GM18870 (cell line): Measurements from ENCODE around the gene DEXI.
A peak's percentile ranks its signal among the peaks of the same experiment; 100 is the strongest.
"Not testable (repeated sequence)": the region's sequence is repeated elsewhere in the genome, so short reads cannot be mapped to it uniquely, and the experiment has no call there.

ENCODE experiments used
- ATAC-seq: cut with Tn5 transposase; IDR thresholded peaks from one replicate; pipeline ENCODE4 v1.9.1; 2021; ENCODE audit warnings: moderate library complexity; ENCODE audit not compliant: unreplicated experiment

DEXI gene

DNA sequence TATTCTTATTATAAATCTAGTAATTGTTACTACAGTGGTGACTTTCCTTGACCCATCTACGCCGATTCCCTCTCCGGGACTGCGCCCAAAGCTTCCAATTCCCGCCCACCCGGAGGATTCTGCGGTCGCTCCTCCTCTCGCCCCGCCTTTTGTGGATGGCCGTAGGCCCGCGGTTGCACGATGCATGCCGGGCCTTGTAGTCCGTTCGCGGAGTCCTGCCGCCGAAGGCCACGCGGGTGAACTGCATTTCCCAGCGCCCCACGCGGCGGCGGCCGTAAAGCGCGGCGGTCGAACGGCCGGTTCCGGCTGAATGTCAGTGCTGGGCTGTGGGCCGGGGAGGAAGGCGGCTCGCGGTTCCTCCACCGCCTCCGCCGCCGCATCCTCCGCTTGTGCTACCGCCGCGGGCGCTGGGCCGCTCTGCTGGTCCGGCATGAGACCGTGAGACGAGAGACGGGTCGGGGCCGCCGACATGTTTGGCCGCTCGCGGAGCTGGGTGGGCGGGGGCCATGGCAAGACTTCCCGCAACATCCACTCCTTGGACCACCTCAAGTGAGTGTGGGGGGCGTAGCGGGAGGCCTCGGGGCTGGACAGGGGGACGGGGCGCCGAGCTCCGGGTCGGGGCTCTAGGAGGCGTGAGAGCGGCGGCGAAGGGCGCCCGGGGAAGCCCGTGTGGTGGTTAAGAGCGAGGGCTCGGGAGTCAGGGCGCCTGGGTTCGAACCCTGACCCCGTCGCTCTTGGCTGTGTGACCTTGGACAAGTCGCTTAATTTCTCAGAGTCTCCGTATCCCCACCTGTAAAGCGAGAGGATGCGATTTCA lies 2.2 kb upstream of the DEXI start, which contains the start of gene CLEC16A:
CLEC16A (plus strand) TSS at position 316 of the 816 bp plus-strand sequence; CDS start at position 470, 154 bp downstream.
- peak; percentile 45 for ATAC-seq

DNA sequence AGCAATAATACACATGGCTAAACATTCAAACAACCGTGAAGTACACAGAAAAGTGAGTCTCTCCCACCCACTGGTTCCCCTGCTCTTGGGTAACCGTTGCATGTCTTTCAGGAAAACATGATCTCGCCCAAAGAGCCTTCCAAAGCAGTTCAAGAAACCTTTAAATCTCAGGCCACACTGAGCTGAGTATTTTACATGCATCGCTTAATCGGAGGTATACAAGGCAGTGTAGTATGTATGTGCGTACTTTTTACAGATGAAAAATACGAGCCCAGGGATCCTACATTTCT lies 741 bp upstream of the DEXI start:
- ATAC-seq = no peak

DNA sequence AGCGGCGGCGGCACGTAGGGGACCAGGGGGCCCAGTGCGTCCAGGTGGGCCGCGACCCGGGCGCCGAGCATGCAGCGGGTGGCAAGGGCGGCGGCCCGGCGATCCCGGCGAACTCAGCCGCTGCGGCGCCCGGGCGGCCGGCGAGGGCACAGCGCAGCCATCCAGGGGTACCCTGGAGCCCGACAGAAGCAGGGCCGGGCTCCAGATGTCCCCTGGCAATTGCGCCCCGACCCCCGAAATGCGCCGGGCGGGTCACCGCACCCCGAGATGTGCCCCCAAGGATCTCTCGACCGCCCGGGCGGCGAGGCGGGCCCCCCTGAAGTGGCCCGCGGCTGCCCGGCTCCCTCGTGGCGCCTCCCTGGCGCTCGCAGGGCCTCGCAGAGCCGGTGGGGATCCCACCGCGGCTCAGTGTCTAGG lies 325 bp downstream of the DEXI start:
- not testable (repeated sequence) for ATAC-seq

DNA sequence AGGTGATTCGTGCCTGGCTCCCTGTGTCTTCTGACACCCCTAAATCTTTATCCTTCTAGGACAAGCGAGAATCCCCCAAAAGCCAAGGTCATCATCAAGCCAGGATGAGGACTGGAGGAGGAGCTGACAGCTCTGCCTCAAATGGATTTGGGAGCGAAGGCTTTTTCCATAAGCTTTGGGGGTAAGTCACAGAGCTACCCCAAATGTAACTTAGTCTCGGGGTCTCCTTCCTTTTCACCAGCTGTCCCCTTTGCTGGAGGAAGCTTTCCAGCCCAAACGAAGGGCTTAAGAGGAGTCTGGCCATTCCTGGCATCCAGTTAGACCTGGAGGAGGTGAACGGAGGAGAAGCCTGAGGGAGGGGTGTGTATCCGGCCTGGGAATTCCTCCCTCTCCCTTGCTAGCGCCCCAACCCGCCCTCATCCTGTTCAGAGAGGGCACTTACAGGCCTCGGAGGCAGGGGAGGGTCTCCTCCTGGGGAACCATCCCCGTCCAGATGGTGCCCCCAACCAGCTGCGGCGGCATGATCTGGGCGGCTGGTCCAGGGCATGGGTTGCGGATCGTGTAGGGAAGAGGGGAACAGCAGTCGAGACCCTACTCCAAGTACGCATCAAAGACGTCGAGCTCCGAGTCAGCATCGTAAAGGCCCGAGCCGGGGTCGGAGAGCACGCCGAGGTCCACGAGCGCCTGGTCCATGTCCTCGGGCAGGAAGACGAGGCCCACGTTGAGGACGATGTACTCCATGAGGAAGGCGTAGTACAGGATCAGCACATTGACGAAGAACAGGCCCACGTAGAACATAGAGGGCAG lies 938 bp downstream of the DEXI start:
- no peak for ATAC-seq

DNA sequence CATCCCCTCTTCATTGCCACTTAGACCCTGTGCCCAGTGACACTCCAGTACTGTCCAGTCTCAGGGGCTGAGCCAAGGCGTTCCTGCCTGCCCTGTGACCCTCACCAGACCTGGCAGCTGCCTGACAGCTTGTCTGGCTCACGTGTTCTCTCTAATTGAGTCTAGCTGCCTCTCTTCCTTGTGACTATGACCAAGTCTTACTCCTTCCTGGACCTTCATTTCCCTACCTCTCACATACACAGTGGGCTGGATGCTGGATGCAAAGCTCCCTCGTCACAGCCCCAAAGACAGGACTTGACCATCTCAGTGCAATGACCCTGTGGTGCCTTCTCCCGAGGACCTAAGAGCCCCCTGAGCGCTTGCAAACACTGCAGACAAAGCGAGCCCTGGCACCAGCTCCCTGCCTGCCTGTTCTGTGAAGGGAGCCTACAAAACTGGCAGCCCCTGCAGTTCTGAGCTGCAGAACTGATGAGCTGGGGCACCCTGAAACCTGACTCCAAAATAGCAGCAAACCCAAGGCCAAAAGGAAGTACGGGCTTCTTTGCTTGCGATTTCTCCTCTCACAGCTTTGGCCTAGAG lies 1.7 kb downstream of the DEXI start:
- no peak for ATAC-seq

DNA sequence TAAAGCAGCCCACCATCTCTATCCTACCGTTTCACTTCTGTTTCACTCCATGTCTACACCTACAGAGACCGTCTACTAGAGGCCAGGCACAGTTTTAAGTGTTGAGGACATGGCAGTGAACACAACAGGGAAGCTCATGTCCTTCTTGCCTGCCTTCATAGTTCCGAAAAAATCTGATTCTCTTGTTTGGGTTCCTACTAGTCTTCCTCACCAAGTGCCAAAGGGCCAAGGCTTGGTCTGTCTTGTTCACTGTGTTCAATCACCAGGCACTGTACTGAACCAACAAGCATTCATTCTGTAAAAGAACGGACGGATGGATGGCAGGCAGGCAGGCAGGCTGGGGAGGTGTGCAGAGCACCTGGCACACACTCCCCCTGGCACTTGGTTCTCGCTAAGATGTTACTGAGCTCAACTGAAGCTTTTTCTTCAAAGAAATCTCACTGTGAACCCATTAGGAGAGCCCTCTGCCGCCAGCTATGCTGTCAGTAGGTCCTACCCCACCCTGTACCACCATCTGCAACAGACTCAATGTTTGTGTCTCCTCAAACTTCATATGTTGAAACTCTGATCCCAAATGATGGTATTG lies 2.5 kb downstream of the DEXI start:
- no peak for ATAC-seq

DNA sequence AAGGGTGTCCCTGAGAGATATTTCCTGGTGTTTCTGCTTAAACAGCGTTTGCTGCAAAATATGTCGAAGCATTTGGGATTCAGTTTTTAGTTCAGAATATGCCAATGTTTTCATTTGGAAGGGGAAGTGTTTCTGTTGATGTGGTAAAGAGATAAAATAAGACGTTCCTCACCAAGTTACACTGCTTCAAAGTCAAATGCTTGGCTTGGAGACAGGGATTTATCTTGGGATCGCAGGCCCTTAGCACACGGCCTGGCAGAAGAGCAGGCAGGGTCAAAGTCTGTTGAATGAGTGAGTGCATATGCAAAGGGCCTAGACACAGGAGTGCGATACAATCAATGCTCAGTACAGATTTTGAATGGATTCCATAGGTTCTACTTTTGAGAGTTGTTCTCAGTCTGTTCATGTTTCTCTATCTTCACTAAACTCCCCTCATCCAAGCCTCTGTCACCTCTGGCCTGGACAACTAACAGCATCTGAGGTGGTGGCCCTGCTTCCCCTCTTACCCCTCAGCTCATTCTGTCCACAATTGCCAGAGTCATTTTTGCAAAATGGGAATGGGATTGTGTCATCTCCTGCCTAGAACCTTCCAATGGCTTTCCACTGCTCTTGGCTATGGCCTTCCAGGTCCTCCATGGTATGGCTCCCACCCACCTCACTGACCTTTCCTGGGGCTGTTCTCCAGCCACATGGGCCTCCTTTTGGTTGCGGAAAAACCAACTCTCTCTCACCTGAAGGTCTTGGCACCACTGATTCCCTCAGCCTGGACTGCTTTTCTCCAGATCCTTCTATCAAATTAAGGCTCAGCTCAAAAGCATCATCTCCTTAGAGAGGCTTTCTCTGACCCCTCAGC lies 3.2 kb downstream of the DEXI start:
- ATAC-seq = no peak

DNA sequence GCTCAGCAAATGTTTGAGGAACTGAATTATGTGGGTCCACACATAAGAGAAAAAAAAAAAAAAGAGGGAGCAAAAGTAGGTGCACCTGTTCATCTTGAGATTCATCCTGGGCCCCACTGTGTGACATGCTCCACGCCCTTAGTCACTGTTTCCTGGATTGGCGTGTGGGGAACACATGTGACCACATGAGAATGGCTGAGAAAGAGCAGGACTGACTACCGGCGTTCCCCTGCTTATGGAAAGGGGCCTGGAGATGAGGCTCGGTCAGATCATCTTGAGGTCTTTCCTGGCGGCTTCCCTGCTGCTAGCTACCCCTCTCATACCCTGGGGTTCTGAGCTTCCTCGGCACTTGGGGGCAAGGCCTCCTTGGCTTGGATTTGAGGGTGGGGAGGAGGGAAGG lies 3.9 kb downstream of the DEXI start:
- ATAC-seq = no peak

DNA sequence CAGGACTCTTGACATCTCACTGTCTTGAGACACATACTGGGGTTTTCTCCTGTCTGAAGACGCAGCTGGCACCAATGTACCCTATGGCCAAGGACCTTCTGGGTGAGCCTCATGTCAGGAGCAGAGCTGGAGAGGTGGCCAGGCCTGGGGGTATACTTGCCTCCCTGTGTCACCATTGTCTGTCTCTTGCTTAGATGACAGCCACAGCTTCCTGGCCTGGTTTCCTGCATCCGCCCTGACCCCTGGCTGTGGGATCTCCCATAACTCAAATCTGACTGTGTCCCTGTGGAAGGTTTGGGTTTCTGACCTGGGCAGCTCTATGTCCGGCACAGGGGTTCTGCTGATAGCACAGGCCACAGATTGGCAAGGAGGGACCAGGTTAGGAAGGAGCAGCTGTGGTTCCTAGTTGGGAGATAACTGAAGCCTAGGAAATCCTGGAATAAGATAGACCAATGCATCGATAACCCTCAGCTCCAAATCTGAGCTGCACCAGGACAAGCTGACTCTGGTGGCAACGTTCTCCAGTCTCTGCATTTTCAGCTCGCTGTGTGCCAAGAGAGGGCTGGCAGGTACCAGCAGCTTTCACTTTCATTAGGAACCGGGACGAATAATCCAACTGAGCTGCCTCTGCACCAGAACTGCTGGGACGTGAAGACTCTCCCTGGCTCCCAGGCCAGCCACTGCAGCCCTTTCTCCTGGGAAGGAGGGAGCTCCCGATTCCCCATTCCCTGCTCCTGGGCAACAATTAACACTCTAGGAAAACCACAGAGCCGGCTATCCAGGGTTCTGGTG lies 5.0 kb downstream of the DEXI start:
- ATAC-seq = no peak

DNA sequence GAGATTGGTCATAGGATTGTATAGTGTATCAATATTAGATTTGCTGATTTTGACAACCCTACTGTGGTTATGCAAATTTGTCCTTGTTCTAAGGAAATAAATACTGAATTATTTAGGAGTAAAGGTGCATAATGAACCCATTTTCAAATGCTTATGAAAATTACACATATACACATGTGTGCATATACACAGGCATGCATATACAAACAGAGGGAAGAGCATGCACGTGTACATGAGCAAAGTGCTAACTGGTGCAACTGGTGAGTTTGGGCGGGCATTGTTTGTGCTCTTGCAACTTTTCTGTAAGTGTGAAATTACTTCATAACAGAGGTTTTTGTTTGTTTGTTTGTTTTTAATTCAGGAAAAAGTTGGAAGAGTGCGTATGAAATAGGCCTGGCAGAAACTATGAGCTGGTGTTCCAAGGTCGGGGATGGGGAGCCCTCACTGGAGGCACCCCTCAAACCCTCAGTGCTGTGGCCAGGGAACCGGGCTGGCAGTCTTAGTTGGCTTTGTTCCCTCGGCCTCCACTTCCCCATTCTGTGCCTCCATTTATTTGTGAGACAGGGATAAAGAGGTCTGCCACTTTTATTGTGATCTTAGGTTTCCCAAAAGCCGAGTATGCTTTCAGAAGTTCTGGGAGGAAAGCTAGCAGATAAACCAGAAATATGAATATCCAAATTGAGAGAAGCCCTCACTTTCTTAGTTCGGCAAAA lies 5.8 kb downstream of the DEXI start:
- no peak for ATAC-seq

DNA sequence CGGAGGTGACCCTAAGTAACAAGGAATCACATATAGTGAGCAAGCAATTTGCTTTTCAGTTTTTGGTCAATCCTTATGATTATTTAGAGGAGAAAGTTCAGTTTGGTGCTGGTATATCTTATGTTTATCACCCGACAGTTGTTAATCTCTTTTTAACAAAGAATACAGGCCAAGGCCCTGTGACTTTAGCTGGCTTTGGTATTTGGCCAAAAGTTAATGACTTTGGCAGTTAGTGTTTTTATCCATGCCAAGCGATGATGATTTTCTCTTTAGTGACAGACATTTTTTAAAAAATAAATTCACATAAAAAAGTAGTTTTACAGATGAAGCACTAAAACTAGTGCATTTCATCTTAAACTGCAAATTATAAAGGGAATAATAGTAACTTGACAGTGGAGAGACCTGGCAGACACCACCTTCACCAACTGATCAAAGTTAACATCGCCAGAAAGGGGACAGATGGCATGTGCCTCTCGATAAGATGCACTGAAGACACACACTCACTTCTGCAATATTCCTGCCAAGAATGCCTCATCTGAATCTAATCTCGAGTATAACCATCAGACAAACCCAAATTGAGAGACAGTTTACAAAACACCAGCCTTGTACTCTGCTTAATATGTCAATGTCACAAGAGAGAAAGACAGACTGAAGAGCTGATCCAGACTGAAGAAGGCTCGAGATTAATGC lies 6.9 kb downstream of the DEXI start:
- no peak for ATAC-seq

DNA sequence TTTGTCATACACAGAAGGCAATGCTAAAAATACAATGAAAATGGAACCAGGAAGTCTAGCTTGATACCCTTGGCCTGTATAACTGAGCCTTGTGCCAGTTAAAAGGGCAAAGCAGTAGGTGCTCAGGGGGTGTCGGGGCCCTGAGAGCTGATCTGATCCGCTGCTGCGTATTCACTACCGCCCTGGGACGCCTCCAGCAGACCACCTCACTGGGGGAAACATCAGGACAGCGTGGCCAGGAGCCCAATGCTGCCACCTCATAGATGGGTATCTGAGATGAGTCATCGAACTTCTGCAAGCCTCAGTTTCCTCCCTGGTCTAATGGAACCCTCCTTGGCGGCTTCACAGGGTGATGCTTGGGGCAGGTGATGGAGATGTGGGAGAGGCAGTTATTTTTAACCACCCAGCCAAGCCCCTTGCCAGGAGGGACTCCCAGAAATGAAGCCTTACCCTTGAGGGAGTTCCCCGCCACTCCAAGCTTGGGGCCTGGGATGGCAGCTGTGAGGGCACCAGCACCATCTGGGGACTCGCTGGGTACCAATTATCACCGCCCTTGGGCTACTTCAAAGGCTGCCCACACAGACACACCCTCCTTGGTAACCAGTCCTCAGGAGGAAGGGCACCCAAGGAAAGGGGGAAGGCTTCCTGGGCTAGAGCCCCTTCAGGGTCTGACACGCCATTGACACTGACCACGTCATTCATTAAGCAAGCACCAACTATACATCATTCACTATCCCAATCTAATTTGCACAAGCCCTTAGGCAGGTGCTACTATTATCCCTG lies 7.8 kb downstream of the DEXI start:
- no peak for ATAC-seq

DNA sequence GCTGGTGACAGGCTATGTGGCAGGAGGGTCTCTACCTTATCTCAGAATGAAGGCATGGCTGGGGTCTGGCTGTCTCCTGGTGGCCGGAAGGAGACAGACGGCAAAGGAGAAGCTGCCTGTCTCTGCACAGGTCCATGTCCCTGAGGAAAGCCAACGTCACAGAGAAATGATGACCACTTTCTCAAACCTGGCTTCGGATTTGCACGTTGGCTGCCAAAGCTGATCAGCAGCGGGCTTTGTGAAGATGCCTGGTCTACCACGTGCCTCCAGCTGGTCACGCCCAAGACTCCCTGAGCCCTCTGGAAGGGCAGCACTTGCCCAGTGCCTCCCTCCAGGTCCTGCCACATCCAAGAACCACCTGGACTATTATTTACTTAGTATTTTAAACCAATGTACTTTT lies 8.4 kb downstream of the DEXI start:
- ATAC-seq = no peak

DNA sequence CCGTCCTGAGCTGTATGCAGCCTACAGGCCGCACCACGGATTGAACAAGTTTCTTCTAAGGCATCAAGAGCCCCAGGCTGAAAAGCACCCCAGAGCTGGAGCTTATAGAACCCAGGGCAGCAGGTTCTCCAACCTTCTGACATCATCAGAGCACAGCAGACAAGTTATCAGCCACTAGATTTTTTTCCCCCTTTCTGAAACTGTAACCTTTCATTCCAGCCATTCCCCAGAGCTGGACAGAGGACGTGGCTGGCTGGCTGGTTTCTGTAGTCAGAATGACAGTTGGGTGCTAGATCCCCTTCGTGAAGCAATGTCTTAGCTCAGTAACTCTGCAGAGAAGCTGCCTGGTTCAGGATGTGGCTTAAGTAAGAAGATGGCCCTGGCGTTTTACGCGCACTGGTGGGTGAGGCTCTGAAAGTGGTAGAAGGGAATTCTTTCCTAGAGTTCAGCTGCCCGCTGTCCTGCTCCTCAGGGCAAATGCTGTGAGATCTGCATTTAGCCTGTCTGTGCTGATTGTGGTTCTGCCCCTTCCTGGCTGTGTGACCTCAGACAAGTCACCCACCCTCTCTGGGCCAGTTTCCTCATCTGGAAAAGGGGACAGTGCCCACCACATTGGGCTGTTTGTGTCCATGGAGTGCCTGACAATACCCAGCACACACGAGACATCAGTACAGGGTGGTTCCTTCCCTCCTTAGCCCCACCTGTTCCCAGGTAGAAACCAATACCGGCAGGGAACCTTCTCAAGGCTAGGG lies 9.1 kb downstream of the DEXI start:
- no peak for ATAC-seq

DNA sequence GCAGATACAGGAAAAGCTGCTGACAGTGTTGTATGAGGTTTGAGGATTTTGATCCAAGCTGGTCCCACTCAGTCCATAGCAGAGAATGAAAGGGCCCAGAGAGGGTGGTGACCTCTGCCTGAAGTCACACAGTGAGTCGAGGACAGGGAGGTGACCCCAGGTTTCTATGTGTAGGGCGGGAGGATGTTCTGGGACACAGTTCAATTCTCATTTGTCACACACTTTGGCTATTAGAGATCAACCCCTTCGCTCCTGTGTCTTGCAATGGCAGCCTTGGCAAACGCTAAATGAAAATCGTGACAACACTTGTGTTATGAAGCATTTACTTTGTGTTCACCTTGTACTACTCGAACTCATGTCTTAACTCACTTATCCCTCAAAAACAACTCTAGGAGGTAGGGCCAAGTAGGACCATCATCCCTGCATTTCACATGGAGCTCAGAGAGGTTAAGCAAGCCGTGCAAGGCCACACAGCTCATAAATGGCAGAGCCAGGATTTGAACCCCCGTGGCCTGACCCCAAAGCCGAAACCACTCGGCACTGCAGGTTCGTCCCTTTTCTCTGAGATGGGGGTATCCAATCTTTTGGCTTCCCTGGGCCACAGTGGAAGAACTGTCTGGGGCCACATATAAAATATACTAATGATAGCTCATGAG lies 10.2 kb downstream of the DEXI start:
- no peak for ATAC-seq

DNA sequence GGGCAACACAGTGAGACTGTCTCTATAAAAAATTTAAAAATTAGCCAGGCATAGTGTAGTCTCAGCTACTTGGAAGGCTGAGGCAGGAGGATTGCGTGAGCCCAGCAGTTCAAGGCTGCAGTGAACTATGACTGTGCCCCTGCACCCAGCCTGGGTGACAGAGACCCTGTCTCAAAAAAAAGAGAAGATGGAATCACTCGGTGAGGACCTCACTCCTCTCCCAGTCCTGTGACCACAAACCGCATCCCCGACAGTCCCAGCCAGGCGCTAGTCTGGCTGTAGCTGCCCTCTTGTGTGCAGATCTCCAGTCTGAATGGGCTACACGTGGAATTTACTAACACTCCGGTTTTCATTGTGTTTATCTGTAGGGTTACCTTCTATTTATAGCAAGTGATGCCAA lies 11.1 kb downstream of the DEXI start:
- no peak for ATAC-seq

DNA sequence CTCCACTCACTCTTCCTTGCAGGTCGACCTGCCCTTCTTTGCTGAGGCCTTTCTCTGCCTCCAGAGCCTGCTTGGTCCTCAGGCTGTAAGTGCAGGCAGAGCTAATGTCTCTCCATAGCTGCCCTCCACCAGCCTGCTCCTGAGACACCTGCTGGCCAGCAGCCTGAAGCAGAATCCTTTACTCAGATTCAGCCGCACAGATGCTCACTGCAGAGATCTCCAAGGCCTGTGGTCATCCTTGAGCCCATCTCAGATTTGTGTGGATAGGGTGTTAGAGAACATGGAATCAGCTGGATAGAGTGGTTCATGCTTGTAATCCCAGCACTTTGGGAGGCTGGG lies 11.5 kb downstream of the DEXI start:
- no peak for ATAC-seq
